ENCODE measurements around the gene CNTN6. TPM values are rescaled to one million over a fixed set of nuclear protein-coding genes. Genes with fewer than 3 reads are reported as not detected.

Gene CNTN6
- total and polyA plus RNA-seq, 2 donors (not counting 1 experiment from before 2014, with no cell fraction given) = not detected

DNA sequence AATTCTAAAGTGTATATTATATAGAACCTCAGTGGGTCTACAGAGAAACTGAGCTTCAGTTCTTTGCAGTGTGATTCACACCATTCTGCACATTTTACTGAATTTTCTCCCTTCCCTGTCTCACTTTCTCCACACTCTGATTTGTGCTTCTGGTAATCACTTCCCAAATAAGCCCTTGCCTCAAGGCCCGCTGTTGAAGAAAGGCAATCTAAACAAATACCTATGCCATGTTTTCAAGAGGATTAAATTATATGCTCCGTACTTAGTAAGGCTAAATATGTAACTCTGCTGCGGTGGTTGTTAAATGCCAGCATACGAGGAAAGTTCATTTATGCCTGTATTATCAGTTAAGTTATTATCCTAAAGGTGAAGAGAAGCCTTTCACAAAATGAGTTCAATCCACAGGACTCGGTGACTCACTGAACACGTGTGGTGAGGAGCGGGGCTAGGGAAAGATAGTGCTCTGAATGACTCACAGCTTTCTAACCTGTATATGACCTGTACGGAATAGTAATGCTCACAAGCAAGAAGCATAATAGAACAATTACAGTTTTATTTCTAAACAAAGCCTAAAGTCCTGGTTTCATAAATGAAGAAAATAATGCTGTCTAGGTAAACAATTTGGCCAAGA lies 25.1 kb downstream of the CNTN6 start:
- no peak overlapping the region for H3K9ac ChIP-seq (ENCODE audit: insufficient read depth, low read length)
- no peaks in the 10 kb centered on the region for H3K27me3 ChIP-seq (ENCODE audit: control insufficient read depth, insufficient read depth, low read length)
- H3K27ac ChIP-seq (ENCODE audit: insufficient read depth, low read length) = no peak overlapping the region
- no peak overlapping the region for H3K4me3 ChIP-seq (replicated peaks in 1 of 4; ENCODE audit: control extremely low read depth in 1 of 4, insufficient read depth in 1 of 4, low read depth in 3 of 4, low read length in 4 of 4)
- no peaks in the 10 kb centered on the region for H3K9me3 ChIP-seq (ENCODE audit: control insufficient read depth, insufficient read depth, low read depth, low read length)
- H3K4me1 ChIP-seq (ENCODE audit: control insufficient read depth, extremely low read depth, insufficient read depth, low read length) = no peaks in the 10 kb centered on the region
- TF ChIP-seq CTCF (conservative IDR thresholded peaks at IDR 0.05 in 1 of 2, IDR thresholded peaks at IDR 0.05 in 1 of 2; ENCODE audit: low read depth in 1 of 2, low read length in 2 of 2) (no peak), EZH2 (IDR thresholded peaks at IDR 0.05; ENCODE audit: low read length, missing control alignments) (no peak)
- no peak overlapping the region for H2AFZ ChIP-seq (ENCODE audit: low read length)
- no peaks in the 10 kb centered on the region for H3K36me3 ChIP-seq (ENCODE audit: control insufficient read depth, insufficient read depth, low read length)
- DNase-seq (ENCODE audit: low read depth in 2 of 2) = peak; percentile 5 to 88
- H3K4me2 ChIP-seq (ENCODE audit: extremely low read depth, insufficient read depth, low read length) = no peak overlapping the region
- H4K20me1 ChIP-seq (ENCODE audit: control insufficient read depth, extremely low read depth, insufficient read depth, low read length) = no peaks in the 10 kb centered on the region
- no peaks in the 10 kb centered on the region for H3K79me2 ChIP-seq (ENCODE audit: control insufficient read depth, insufficient read depth, low read length)

- no peaks in the 10 kb centered on the region for H3K36me3 ChIP-seq (ENCODE audit: control insufficient read depth, insufficient read depth, low read length)
- no peak for DNase-seq (ENCODE audit: low read depth in 2 of 2)
- H3K9ac ChIP-seq (ENCODE audit: insufficient read depth, low read length) = no peak overlapping the region
- H3K27ac ChIP-seq (ENCODE audit: insufficient read depth, low read length) = no peak overlapping the region
- H3K4me1 ChIP-seq (ENCODE audit: control insufficient read depth, extremely low read depth, insufficient read depth, low read length) = no peaks in the 10 kb centered on the region
- no peak overlapping the region for H3K4me3 ChIP-seq (replicated peaks in 1 of 4; ENCODE audit: control extremely low read depth in 1 of 4, insufficient read depth in 1 of 4, low read depth in 3 of 4, low read length in 4 of 4)
- TF ChIP-seq EZH2 (IDR thresholded peaks at IDR 0.05; ENCODE audit: low read length, missing control alignments) (no peak), CTCF (conservative IDR thresholded peaks at IDR 0.05 in 1 of 2, IDR thresholded peaks at IDR 0.05 in 1 of 2; ENCODE audit: low read depth in 1 of 2, low read length in 2 of 2) (no peak)
- no peaks in the 10 kb centered on the region for H3K9me3 ChIP-seq (ENCODE audit: control insufficient read depth, insufficient read depth, low read depth, low read length)
- no peaks in the 10 kb centered on the region for H3K79me2 ChIP-seq (ENCODE audit: control insufficient read depth, insufficient read depth, low read length)
- H3K27me3 ChIP-seq (ENCODE audit: control insufficient read depth, insufficient read depth, low read length) = no peaks in the 10 kb centered on the region
- no peak overlapping the region for H3K4me2 ChIP-seq (ENCODE audit: extremely low read depth, insufficient read depth, low read length)
- H2AFZ ChIP-seq (ENCODE audit: low read length) = no peak overlapping the region
- H4K20me1 ChIP-seq (ENCODE audit: control insufficient read depth, extremely low read depth, insufficient read depth, low read length) = no peaks in the 10 kb centered on the region
These were observed 38.3 kb downstream of the CNTN6 start for GRCh38 chr3:1131166-1131565.

DNA sequence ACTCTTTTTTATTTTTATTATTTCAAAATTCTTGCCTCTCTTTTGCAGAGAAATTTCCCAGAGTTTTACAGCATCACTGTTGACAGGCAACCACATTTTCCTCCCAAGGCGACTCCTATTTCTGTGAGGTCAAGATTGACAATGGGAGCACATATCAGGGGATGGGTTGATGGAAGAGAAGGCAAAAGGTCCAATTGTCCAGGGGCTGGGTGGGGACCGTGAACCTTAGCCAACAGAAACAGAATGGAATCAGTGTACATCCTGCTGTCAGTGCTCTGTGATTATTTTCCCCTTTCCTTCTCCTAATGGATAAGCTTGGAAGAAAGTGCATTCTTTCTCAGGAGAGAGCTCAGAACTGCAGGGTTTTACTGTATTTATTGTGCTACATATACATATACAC lies 42.4 kb downstream of the CNTN6 start:
- Histone ChIP-seq H4K20me1 (ENCODE audit: control insufficient read depth, extremely low read depth, insufficient read depth, low read length) (no peaks in the 10 kb centered on the region), H3K4me3 (replicated peaks in 1 of 4; ENCODE audit: control extremely low read depth in 1 of 4, insufficient read depth in 1 of 4, low read depth in 3 of 4, low read length in 4 of 4) (no peak overlapping the region), H3K9ac (ENCODE audit: insufficient read depth, low read length) (no peak overlapping the region), H3K9me3 (ENCODE audit: control insufficient read depth, insufficient read depth, low read depth, low read length) (no peaks in the 10 kb centered on the region), H3K79me2 (ENCODE audit: control insufficient read depth, insufficient read depth, low read length) (no peaks in the 10 kb centered on the region), H3K27ac (ENCODE audit: insufficient read depth, low read length) (no peak overlapping the region), H2AFZ (ENCODE audit: low read length) (no peak overlapping the region), H3K4me2 (ENCODE audit: extremely low read depth, insufficient read depth, low read length) (no peak overlapping the region), H3K27me3 (ENCODE audit: control insufficient read depth, insufficient read depth, low read length) (no peaks in the 10 kb centered on the region), H3K4me1 (ENCODE audit: control insufficient read depth, extremely low read depth, insufficient read depth, low read length) (no peaks in the 10 kb centered on the region), H3K36me3 (ENCODE audit: control insufficient read depth, insufficient read depth, low read length) (no peaks in the 10 kb centered on the region)
- DNase-seq (ENCODE audit: low read depth in 2 of 2) = no peak
- TF ChIP-seq CTCF (conservative IDR thresholded peaks at IDR 0.05 in 1 of 2, IDR thresholded peaks at IDR 0.05 in 1 of 2; ENCODE audit: low read depth in 1 of 2, low read length in 2 of 2) = no peak
- no peak for TF ChIP-seq EZH2 (IDR thresholded peaks at IDR 0.05; ENCODE audit: low read length, missing control alignments)
